Measurements from ENCODE around the gene RAX2. TPM values are rescaled to one million over a fixed set of nuclear protein-coding genes. Genes with fewer than 3 reads are reported as not detected.

The RAX2 gene
- total and polyA plus RNA-seq, 2 of the 13 experiments (the other 11 are each of a cell fraction or from before 2014, with no cell fraction given): not detected

GRCh38 chr19:3783660-3784584 is 11.9 kb upstream of the RAX2 start (continued):
- TF ChIP-seq, protein P1, sequence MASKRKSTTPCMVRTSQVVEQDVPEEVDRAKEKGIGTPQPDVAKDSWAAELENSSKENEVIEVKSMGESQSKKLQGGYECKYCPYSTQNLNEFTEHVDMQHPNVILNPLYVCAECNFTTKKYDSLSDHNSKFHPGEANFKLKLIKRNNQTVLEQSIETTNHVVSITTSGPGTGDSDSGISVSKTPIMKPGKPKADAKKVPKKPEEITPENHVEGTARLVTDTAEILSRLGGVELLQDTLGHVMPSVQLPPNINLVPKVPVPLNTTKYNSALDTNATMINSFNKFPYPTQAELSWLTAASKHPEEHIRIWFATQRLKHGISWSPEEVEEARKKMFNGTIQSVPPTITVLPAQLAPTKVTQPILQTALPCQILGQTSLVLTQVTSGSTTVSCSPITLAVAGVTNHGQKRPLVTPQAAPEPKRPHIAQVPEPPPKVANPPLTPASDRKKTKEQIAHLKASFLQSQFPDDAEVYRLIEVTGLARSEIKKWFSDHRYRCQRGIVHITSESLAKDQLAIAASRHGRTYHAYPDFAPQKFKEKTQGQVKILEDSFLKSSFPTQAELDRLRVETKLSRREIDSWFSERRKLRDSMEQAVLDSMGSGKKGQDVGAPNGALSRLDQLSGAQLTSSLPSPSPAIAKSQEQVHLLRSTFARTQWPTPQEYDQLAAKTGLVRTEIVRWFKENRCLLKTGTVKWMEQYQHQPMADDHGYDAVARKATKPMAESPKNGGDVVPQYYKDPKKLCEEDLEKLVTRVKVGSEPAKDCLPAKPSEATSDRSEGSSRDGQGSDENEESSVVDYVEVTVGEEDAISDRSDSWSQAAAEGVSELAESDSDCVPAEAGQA (IDR thresholded peaks at IDR 0.05; ENCODE audit: low read depth): peak; percentile 43; the same call in 1 of the 2 replicates
- TF ChIP-seq, protein P1 (CRISPR knock-in tag; IDR thresholded peaks at IDR 0.05; ENCODE audit: borderline replicate concordance): no peak
- TF ChIP-seq ZNF792 (CRISPR knock-in tag; IDR thresholded peaks at IDR 0.05) (0 out of 2 replicates have a peak, but pooled peaks have one; percentile 42), ZBTB21 (CRISPR knock-in tag; IDR thresholded peaks at IDR 0.05) (peak; percentile 69; the same call in 1 of the 2 replicates), MTA1 (CRISPR knock-in tag; IDR thresholded peaks at IDR 0.05; ENCODE audit: borderline replicate concordance) (0 out of 2 replicates have a peak, but pooled peaks have one; percentile 46), CSRNP2 (CRISPR knock-in tag; conservative IDR thresholded peaks at IDR 0.05; ENCODE audit: low read depth) (no peak), ZNF780A (CRISPR knock-in tag; IDR thresholded peaks at IDR 0.05) (no peak), ONECUT2 (CRISPR knock-in tag; IDR thresholded peaks at IDR 0.05) (peak; percentile 58), ZNF143 (CRISPR knock-in tag; IDR thresholded peaks at IDR 0.05) (no peak), ZFAT (CRISPR knock-in tag; conservative IDR thresholded peaks at IDR 0.05) (no peak), ZNF800 (CRISPR knock-in tag; IDR thresholded peaks at IDR 0.05) (0 out of 2 replicates have a peak, but pooled peaks have one; percentile 21), RFXANK (CRISPR knock-in tag; IDR thresholded peaks at IDR 0.05) (no peak), PAX8 (CRISPR knock-in tag; IDR thresholded peaks at IDR 0.05; ENCODE audit: borderline replicate concordance) (no peak), NCOA2 (CRISPR knock-in tag; IDR thresholded peaks at IDR 0.05) (no peak), THAP11 (CRISPR knock-in tag; IDR thresholded peaks at IDR 0.05) (peak; percentile 42), ZMYM3 (CRISPR knock-in tag; IDR thresholded peaks at IDR 0.05) (0 out of 2 replicates have a peak, but pooled peaks have one; percentile 16), E2F5 (CRISPR knock-in tag; conservative IDR thresholded peaks at IDR 0.05) (0 out of 2 replicates have a peak, but pooled peaks have one; percentile 28)
- TF ChIP-seq, protein P2, sequence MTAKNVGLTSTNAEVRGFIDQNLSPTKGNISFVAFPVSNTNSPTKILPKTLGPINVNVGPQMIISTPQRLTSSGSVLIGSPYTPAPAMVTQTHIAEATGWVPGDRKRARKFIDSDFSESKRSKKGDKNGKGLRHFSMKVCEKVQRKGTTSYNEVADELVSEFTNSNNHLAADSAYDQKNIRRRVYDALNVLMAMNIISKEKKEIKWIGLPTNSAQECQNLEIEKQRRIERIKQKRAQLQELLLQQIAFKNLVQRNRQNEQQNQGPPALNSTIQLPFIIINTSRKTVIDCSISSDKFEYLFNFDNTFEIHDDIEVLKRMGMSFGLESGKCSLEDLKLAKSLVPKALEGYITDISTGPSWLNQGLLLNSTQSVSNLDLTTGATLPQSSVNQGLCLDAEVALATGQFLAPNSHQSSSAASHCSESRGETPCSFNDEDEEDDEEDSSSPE (CRISPR knock-in tag; IDR thresholded peaks at IDR 0.05): peak; percentile 47
